Ascending aorta (tissue), 2 donors: ENCODE measurements around the gene KRTAP5-4. TPM values are rescaled to one million over a fixed set of nuclear protein-coding genes. Genes with fewer than 3 reads are reported as not detected.

Experiments used
- DNase-seq, 2 donors: peaks; one replicate each; pipeline ENCODE4 v3.0.0-alpha.2; 2019; ENCODE audit warnings: low spot score in 2 of 2
- H3K27ac ChIP-seq, 2 donors: fragments of 200-600 bp; sonication (generic); one replicate each; pipeline ENCODE4 v1.5.1; 2016 to 2017; ENCODE audit warnings: mild to moderate bottlenecking in 1 of 2
- H3K27me3 ChIP-seq: fragments of 200-600 bp; sonication (generic); one replicate; pipeline ENCODE4 v1.5.1; 2017
- H3K36me3 ChIP-seq, 2 donors: fragments of 200-600 bp; sonication (generic); one replicate each; pipeline ENCODE4 v1.5.1; 2016
- H3K4me1 ChIP-seq, 2 donors: fragments of 200-600 bp; sonication (generic); one replicate each; pipeline ENCODE4 v1.5.1; 2016 to 2017; ENCODE audit warnings: mild to moderate bottlenecking in 1 of 2
- H3K4me3 ChIP-seq, 2 donors: fragments of 200-600 bp; sonication (generic); one replicate each; pipeline ENCODE4 v1.5.1; 2016 to 2017; ENCODE audit warnings: mild to moderate bottlenecking in 1 of 2
- H3K9me3 ChIP-seq, 2 donors: fragments of 200-600 bp; sonication (generic); one replicate each; pipeline ENCODE4 v1.5.1; 2016
- intact Hi-C: fragments of 100-400 bp; cut with DNase I; formaldehyde crosslinking; loops from one replicate; pipeline ENCODE4 v1.15.1; 2023
- total RNA-seq: library from RNA; depleted of rRNA; stranded (reverse); fragments of >200 nt; gene quantifications from one replicate; pipeline ENCODE4 v1.1.0, GENCODE V29; 2016
- TF ChIP-seq, protein P1 (sequence below), 3 experiments: fragments of 200-600 bp in 2 of 3; fragments of 450-650 bp in 1 of 3; sonication (generic) in 2 of 3; IDR thresholded peaks; one replicate each; pipeline ENCODE4 v1.5.1; 2016 to 2019; ENCODE audit warnings: antibody characterized with exemption in 3 of 3, mild to moderate bottlenecking in 1 of 3, moderate library complexity in 1 of 3

KRTAP5-4 gene
- total RNA-seq, 1 donor from 2014 or later = not detected

- peak in 1 of 2 donors; percentile 76 for DNase-seq
- H3K4me3 ChIP-seq = peak overlapping the region; percentile 57 to 74
- H3K27ac ChIP-seq = peak overlapping the region; percentile 80 to 87
- intact Hi-C loops = loop anchor here (5.0 to 10.0 kb wide), 7 partner anchors 91 to 1066 kb away; partner anchors contain the start of genes CTSD and RNH1
- peaks cover 0 to under 1% of the 10 kb centered on the region in 2 donors for H3K9me3 ChIP-seq
- no peaks in the 10 kb centered on the region for H3K27me3 ChIP-seq
- TF ChIP-seq, protein P1, sequence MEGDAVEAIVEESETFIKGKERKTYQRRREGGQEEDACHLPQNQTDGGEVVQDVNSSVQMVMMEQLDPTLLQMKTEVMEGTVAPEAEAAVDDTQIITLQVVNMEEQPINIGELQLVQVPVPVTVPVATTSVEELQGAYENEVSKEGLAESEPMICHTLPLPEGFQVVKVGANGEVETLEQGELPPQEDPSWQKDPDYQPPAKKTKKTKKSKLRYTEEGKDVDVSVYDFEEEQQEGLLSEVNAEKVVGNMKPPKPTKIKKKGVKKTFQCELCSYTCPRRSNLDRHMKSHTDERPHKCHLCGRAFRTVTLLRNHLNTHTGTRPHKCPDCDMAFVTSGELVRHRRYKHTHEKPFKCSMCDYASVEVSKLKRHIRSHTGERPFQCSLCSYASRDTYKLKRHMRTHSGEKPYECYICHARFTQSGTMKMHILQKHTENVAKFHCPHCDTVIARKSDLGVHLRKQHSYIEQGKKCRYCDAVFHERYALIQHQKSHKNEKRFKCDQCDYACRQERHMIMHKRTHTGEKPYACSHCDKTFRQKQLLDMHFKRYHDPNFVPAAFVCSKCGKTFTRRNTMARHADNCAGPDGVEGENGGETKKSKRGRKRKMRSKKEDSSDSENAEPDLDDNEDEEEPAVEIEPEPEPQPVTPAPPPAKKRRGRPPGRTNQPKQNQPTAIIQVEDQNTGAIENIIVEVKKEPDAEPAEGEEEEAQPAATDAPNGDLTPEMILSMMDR (IDR thresholded peaks at IDR 0.05) = peak in 1 of 3 experiments; percentile 4
- no peaks in the 10 kb centered on the region for H3K36me3 ChIP-seq
- peaks cover 21 to 27% of the 10 kb centered on the region in 2 donors for H3K4me1 ChIP-seq
These were observed 48.6 kb downstream of the KRTAP5-4 start for GRCh38 chr11:1573077-1573902.

DNA sequence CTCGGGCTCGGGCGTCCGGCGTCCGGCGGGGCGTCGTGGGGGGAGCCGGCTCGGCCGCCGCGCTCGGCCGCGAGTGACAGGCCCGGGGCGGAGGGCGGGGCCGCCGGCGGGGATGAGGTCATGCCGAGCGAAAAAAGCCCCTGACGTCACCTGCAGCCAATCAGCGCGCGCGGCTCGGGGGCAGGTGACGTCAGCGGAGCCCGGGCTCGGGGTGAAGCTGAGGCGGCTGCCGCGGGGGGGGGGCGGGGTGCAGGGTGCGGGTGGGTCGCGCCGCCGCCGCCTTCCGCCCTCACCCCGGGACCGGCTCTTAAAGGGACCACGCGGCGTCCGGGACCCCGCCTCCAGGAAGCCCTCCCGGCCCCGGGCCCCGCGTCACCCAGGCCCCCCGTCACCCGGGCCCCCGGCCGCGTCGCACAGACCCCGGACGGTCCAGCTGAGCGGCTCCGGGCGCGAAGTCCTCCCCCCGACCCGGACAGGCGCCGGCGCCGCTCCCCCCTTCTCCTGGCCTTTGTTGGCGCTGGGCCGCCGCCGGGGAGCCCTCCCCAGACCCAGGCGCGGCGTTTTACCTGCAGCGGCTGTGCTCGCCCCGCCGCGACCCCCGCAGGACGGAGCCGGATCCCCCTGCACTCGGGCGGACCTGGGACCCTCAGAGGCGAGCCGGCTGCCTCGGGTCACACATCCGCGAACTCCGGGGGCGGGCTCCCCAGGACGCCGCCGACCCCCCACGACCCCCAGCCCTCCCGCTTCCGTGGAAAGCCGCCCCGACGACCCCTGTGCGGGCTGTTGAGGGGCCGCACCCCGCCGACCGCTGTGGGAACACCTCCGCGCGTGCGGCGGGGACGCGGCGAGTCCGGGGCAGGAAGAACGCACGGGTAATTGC lies 49.5 kb downstream of the KRTAP5-4 start, which contains the start of gene DUSP8:
Gene DUSP8 (minus strand): TSS at position 75 of the 880 bp plus-strand sequence. CDS start 6,445 bp downstream, outside the sequence.
- H3K36me3 ChIP-seq = no peaks in the 10 kb centered on the region
- peaks cover 21 to 27% of the 10 kb centered on the region in 2 donors for H3K4me1 ChIP-seq
- DNase-seq = peak; percentile 65 to 96
- TF ChIP-seq, protein P1 (IDR thresholded peaks at IDR 0.05) = no peak
- no peaks in the 10 kb centered on the region for H3K27me3 ChIP-seq
- intact Hi-C loops = loop anchor here (5.0 to 10.0 kb wide), 7 partner anchors 90 to 1065 kb away; partner anchors contain the start of genes CTSD and RNH1
- H3K27ac ChIP-seq = peak within 1 kb of the TSS; percentile 80 to 87
- H3K4me3 ChIP-seq = peak within 1 kb of the TSS; percentile 57 to 93
- no peaks in the 10 kb centered on the region for H3K9me3 ChIP-seq

- Histone ChIP-seq H3K36me3 (no peaks in the 10 kb centered on the region), H3K27me3 (no peaks in the 10 kb centered on the region), H3K27ac (peak overlapping the region; percentile 77 to 78), H3K4me1 (peaks cover 21 to 27% of the 10 kb centered on the region in 2 donors), H3K9me3 (no peaks in the 10 kb centered on the region), H3K4me3 (peak overlapping the region; percentile 51 to 93)
- TF ChIP-seq, protein P1 (IDR thresholded peaks at IDR 0.05) = no peak
- no peak for DNase-seq
- intact Hi-C loops = loop anchor here (1.0 to 10.0 kb wide), 8 partner anchors 12 to 1064 kb away; partner anchors contain the start of genes CTSD and RNH1
These were observed 50.2 kb downstream of the KRTAP5-4 start for GRCh38 chr11:1571760-1572196.

Other genes with a start within 250 kb of the KRTAP5-4 start
- gene BRSK2, start 232.2 kb downstream of the KRTAP5-4 start, total RNA-seq = 9.3 TPM
- gene MOB2, start 135.4 kb downstream of the KRTAP5-4 start, total RNA-seq = 95.4 TPM
- gene DUSP8, start 49.9 kb downstream of the KRTAP5-4 start, total RNA-seq = 27.0 TPM
- gene KRTAP5-1, start 36.9 kb downstream of the KRTAP5-4 start, total RNA-seq = not detected
- gene KRTAP5-2, start 23.8 kb downstream of the KRTAP5-4 start, total RNA-seq = not detected
- not detected for gene KRTAP5-3, start 13.7 kb downstream of the KRTAP5-4 start, total RNA-seq
- gene KRTAP5-5, start 7.6 kb upstream of the KRTAP5-4 start, total RNA-seq = not detected
- not detected for gene KRTAP5-6, start 75.1 kb upstream of the KRTAP5-4 start, total RNA-seq
- gene IFITM10, start 128.5 kb upstream of the KRTAP5-4 start, total RNA-seq = 2.9 TPM
- 777 TPM for gene CTSD, start 141.8 kb upstream of the KRTAP5-4 start, total RNA-seq
- not detected for gene SYT8, start 212.9 kb upstream of the KRTAP5-4 start, total RNA-seq
- gene TNNI2, start 216.8 kb upstream of the KRTAP5-4 start, total RNA-seq = not detected
- gene LSP1, start 230.9 kb upstream of the KRTAP5-4 start, total RNA-seq = 41.9 TPM